Body of pancreas (tissue), 4 donors: Measurements from ENCODE around the gene ARL5C. TPM values are rescaled to one million over a fixed set of nuclear protein-coding genes. Genes with fewer than 3 reads are reported as not detected.

Experiments used
- ATAC-seq: fragments of 150-250 bp; one replicate; pipeline ENCODE4 v1.9.1; 2016
- DNase-seq, 4 donors: peaks; one replicate each; pipeline ENCODE4 v3.0.0-alpha.2; 2019
- H3K27ac ChIP-seq, 4 donors: fragments of 200-600 bp; sonication (generic); 1 replicate in 3 of 4; 2 replicates in 1 of 4; pipeline versions ENCODE4 v1.5.1 to v1.6.1; 2016 to 2019; ENCODE audit warnings: mild to moderate bottlenecking in 1 of 4, mixed read lengths in 1 of 4, moderate library complexity in 1 of 4
- H3K27me3 ChIP-seq, 2 donors: fragments of 200-600 bp; sonication (generic); one replicate each; pipeline ENCODE4 v1.6.0; 2016; ENCODE audit warnings: mild to moderate bottlenecking in 1 of 2
- H3K36me3 ChIP-seq, 2 donors: fragments of 200-600 bp; sonication (generic); replicated peaks in 1 of 2; 2 replicates each; pipeline ENCODE4 v1.5.1; 2016; ENCODE audit warnings: low read depth in 2 of 2; ENCODE audit not compliant: insufficient read depth in 1 of 2
- H3K4me1 ChIP-seq: fragments of 200-600 bp; sonication (generic); one replicate; pipeline ENCODE4 v1.6.0; 2016
- H3K4me3 ChIP-seq, 2 donors: fragments of 200-600 bp; sonication (generic); 1 replicate in 1 of 2; 2 replicates in 1 of 2; pipeline ENCODE4 v1.5.1; 2016 to 2019
- H3K9me3 ChIP-seq, 3 donors: fragments of 200-600 bp; sonication (generic); 1 replicate in 2 of 3; 2 replicates in 1 of 3; pipeline ENCODE4 v1.5.1; 2016
- CTCF ChIP-seq, 7 experiments: fragments of 450-650 bp in 4 of 7; fragments of 200-600 bp in 3 of 7; sonication (generic) in 3 of 7; IDR thresholded peaks; one replicate each; pipeline ENCODE4 v1.5.1; 2016 to 2019; ENCODE audit warnings: antibody characterized with exemption in 7 of 7
- POLR2A ChIP-seq, 3 donors: fragments of 450-650 bp; IDR thresholded peaks; one replicate each; pipeline ENCODE4 v1.6.1; 2016; ENCODE audit warnings: antibody characterized with exemption in 3 of 3, mild to moderate bottlenecking in 2 of 3
- WGBS, 2 donors: methylation state at CpG; one replicate each; pipeline ENCODE4 v1.1.5; 2017; 5-methylcytosine and 5-hydroxymethylcytosine counted together
- intact Hi-C: fragments of 100-400 bp; cut with DNase I; formaldehyde crosslinking; loops from one replicate; pipeline ENCODE4 v1.15.1; 2023
- total RNA-seq, 2 donors: library from RNA; depleted of rRNA; stranded (reverse); fragments of >200 nt; gene quantifications; one replicate each; pipeline ENCODE4 v1.1.0, GENCODE V29; 2016

ARL5C gene
- under 1 TPM in 1 of 2 donors, not detected in 1; 0.26 TPM for total RNA-seq

- DNase-seq, result peak in 2 of 4 donors; percentile 12 to 39
- intact Hi-C loops, result loop anchor here (10.0 kb wide), 1 partner anchor 69 kb away; no protein-coding TSS in a partner anchor
- H3K9me3 ChIP-seq, result no peaks in the 10 kb centered on the region
- peak; percentile 23 for ATAC-seq
- TF ChIP-seq CTCF (IDR thresholded peaks at IDR 0.05) (no peak), POLR2A (IDR thresholded peaks at IDR 0.05) (no peak)
- no peaks in the 10 kb centered on the region for H3K27me3 ChIP-seq
- peak within 1 kb of the TSS; percentile 69 to 81 (median 75) for H3K27ac ChIP-seq
- no peak within 1 kb of the TSS for H3K4me3 ChIP-seq
- 3 to 22% methylated on average over 8 to 17 of the region's 17 CpGs for WGBS, 2 donors
- no peaks in the 10 kb centered on the region for H3K36me3 ChIP-seq
- H3K4me1 ChIP-seq, result peaks cover 38% of the 10 kb centered on the region
Measured at GRCh38 chr17:39165841-39166349, at the start of gene ARL5C. Gene ARL5C (minus strand): TSS chr17:39166161. CDS start chr17:39165760, 401 bp downstream.

- DNase-seq, result no peak
Measured at GRCh38 chr17:39213852-39214251, 47.9 kb upstream of the ARL5C start.

GRCh38 chr17:39212841-39213480, 47.0 kb upstream of the ARL5C start:
- no peaks in the 10 kb centered on the region for H3K9me3 ChIP-seq
- TF ChIP-seq POLR2A (IDR thresholded peaks at IDR 0.05), result no peak
- no peak for TF ChIP-seq CTCF (IDR thresholded peaks at IDR 0.05)
- no peak overlapping the region for H3K27ac ChIP-seq
- DNase-seq, result no peak
- intact Hi-C loops, result no loop called here
- H3K27me3 ChIP-seq, result peaks cover 0 to 7% of the 10 kb centered on the region in 2 donors
- no peak overlapping the region for H3K4me3 ChIP-seq
- WGBS, 2 donors, result 52 to 57% methylated on average over 15 to 16 of the region's 16 CpGs
- peaks cover 12% of the 10 kb centered on the region for H3K4me1 ChIP-seq
- no peaks in the 10 kb centered on the region for H3K36me3 ChIP-seq
- ATAC-seq, result peak; percentile 22

More at GRCh38 chr17:39213852-39214251, 47.9 kb upstream of the ARL5C start:
- Histone ChIP-seq H3K4me1 (peaks cover 12% of the 10 kb centered on the region), H3K9me3 (no peaks in the 10 kb centered on the region), H3K4me3 (no peak overlapping the region), H3K27ac (no peak overlapping the region), H3K27me3 (peaks cover 0 to 7% of the 10 kb centered on the region in 2 donors), H3K36me3 (no peaks in the 10 kb centered on the region)
- WGBS, 2 donors, result 40 to 69% methylated on average over 1 to 8 of the region's 9 CpGs
- TF ChIP-seq CTCF (IDR thresholded peaks at IDR 0.05), result no peak
- TF ChIP-seq POLR2A (IDR thresholded peaks at IDR 0.05), result no peak
- intact Hi-C loops, result no loop called here
- ATAC-seq, result no peak

GRCh38 chr17:39212195-39212810, 46.3 kb upstream of the ARL5C start:
- H3K27me3 ChIP-seq, result peaks cover 0 to 7% of the 10 kb centered on the region in 2 donors
- ATAC-seq (no peak), DNase-seq (no peak)
- TF ChIP-seq POLR2A (IDR thresholded peaks at IDR 0.05) (no peak), CTCF (IDR thresholded peaks at IDR 0.05) (no peak)
- intact Hi-C loops, result no loop called here
- H3K27ac ChIP-seq, result no peak overlapping the region
- no peak overlapping the region for H3K4me3 ChIP-seq
- H3K4me1 ChIP-seq, result peaks cover 12% of the 10 kb centered on the region
- 74 to 76% methylated on average over 7 to 11 of the region's 11 CpGs for WGBS, 2 donors
- no peaks in the 10 kb centered on the region for H3K9me3 ChIP-seq
- no peaks in the 10 kb centered on the region for H3K36me3 ChIP-seq
